CD4-positive, alpha-beta memory T cell (primary cell): ENCODE data around the gene SLC6A11. TPM values are rescaled to one million over a fixed set of nuclear protein-coding genes. Genes with fewer than 3 reads are reported as not detected.

ENCODE experiments used
- polyA plus RNA-seq, 2 donors: library from polyadenylated mRNA; unstranded; fragments of 300-500 nt; fragmentation: Illumina TruSeq; gene quantifications; one replicate each; pipeline ENCODE4 v1.2.3, GENCODE V29; 2021
- total RNA-seq, 2 experiments: library from RNA; stranded (reverse); gene quantifications; one replicate each; pipeline ENCODE4 v1.2.3, GENCODE V29; 2021

Gene SLC6A11
- total and polyA plus RNA-seq, 4 experiments from 2014 or later: not detected

Other genes with a start within 250 kb of the SLC6A11 start
- gene SLC6A1, start 176.5 kb downstream of the SLC6A11 start, total RNA-seq: not detected
- gene SLC6A1, start 176.5 kb downstream of the SLC6A11 start, polyA plus RNA-seq: not detected